ENCODE measurements around the gene DOK4.

DOK4 gene

DNA sequence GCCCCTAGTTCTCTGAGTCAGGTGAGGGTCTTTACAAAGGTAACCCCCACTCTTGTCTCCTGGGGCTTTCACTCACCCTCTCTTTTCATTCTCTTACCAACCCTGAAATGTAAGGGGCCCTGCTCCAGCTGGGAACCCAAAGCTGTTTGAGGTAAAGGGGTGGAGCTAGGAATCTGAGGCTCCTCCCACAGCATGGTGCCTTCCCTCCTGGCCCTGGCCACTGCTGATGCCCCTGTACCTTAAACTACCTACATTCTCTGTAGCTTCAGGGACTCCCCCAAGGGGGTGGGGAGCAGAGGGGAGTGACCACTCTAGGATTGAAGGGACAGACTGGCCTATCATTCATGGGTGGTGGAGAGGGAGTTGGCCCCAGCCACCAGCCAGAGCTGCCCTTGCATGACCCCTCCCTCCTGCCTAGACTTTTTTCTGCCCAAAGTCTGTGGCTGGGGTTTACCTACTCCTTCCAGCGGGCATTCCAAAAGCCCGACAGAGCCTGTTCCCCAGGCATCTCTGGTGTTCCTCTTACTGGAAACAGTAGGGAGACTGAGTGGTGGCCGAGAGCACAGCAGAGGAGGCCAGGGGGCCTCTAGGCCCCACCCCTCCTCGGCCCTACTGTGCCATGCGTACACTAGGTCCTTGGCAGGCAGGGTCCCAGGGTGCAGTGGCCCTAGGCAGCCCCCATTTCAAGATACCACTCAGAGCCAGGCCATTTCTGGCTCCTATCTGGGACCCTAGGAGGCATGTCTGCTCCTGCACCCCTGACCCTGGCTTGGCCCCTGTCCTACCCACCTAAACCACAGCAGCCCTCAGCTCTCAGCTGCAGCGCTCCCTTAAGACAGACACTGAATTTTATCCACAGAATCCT lies 9.5 kb downstream of the DOK4 start:
- no peak for DNase-seq (ENCODE audit: low read depth)

GRCh38 chr16:57475711-57476339 lies 10.5 kb downstream of the DOK4 start:
- peak; percentile 65 for DNase-seq (ENCODE audit: low read depth)

DNA sequence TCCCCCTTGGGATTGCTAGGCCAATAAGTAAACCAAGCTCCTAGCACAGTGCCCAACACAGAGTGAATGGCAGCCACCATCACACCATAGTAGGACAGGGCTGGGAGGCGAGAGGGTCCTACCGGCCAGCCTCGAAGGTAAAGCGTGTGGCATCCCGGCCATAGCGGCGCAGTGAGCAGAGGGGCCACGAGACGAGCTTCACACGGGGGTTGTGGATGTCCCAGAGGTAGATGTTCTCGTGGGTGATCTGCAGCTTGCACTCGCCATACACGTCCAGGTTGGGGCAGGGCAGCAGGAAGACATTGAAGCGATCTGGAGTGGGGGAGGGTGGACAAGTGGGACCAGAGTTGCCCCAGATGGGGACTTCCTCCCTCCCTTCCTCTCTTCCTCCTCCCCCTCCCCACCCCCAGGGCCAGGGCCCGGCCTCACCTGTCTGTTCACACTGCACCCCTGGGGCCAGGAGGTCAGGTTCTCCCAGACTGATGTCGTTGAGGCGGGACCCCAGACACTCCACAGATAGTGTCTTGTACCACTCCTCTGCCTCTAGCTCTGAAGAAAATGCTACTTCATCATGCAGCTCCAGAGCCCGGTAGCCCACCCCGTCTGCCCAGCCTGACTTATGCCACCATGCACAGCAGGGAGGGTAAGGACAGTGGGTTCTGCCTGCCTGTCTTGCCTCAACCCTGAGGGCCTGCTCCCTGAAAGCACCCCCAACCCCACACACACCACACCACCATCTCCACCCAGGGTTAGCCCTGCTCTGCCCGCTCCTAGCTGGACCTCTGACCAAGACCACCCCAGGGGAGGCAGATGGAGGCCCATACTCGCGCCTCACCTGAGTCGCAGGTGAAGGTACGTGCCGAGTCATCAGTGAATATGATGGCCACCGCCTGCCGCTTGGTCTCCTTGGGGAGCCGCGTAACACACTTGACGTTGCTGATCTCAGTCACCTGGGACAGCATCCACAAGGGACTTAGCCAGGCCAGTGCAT lies 11.3 kb downstream of the DOK4 start:
- DNase-seq (ENCODE audit: low read depth): no peak

DNA sequence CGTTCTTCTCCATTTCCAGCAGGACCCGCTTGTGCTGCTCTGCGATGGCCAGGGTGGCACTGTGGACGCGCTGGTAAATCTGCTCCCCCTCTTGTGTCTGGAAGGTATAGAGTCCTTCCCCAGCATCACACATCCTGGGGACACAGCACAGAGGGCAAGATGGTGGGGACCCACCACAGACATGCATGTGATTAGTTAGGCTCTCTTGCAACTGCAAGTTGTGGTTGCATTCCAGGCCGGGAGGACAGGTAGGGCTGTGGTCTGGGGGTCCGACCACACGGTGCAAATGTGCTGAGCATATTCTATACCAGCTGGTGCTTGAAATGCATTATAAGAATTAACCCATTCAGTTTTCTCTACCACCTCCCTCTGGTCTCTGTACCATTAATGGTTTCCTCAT lies 12.4 kb downstream of the DOK4 start:
- DNase-seq (ENCODE audit: low read depth): no peak

GRCh38 chr16:57473176-57473840 lies 13.0 kb downstream of the DOK4 start:
- DNase-seq (ENCODE audit: low read depth): no peak

GRCh38 chr16:57472665-57473060 lies 13.6 kb downstream of the DOK4 start:
- no peak for DNase-seq (ENCODE audit: low read depth)

DNA sequence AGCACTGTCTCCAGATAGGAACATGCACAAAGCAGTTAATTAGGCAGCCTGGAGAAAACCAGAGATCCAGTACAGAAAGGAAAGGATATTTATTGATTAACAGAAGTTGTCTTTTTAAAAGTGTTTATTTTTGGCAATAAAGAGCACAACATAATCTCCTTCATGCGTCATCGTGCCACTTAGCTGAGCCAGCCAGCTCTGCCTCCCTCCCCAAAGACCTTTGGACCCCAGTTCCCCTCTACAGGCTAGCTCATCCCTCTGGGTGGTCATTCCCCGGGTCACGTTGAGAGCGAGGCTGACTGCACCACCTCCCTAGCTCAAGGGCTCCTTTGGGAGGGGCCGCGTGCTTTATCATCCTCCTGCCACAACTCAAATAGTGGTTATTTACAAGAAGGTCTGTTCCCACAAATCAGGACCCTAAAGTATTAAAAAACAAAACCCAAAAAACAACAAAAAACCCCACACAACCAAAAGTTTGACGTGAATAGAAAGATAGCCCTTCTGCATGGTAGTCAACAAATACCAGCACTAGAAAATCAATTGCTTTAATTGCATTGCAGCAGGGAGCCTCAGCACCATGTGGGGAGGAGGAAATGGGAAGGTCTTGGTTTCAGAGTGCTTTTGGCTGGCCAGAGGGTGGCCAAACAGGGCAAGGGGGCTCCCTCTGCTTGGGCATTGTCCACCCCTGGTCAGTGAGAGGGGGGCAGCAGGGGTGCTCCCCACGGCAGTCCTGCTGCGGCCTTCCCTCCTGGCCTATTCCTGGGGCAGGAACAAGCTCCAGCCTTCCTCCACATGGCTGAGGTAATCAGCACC lies 14.2 kb downstream of the DOK4 start:
- DNase-seq (ENCODE audit: low read depth): no peak

DNA sequence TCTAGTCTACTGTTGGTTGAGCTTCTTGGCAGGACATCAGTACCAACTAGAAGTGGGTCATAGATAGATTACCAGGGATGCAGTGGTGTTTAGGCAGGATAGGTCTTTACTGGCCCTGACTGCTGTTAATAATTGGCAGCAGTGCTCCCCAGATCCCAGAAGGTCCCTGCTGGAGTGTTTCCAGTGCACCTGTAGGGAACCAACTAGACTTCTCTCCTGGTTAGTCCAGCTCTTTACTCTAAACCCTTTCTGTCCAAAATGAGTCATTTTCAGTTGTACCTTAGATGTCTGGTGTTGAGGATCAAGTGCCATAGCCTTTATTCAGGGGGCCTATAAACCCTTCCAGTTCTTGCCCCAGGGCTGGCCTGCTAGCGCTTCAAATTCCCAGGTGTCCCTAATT lies 15.1 kb downstream of the DOK4 start:
- DNase-seq (ENCODE audit: low read depth): no peak

DNA sequence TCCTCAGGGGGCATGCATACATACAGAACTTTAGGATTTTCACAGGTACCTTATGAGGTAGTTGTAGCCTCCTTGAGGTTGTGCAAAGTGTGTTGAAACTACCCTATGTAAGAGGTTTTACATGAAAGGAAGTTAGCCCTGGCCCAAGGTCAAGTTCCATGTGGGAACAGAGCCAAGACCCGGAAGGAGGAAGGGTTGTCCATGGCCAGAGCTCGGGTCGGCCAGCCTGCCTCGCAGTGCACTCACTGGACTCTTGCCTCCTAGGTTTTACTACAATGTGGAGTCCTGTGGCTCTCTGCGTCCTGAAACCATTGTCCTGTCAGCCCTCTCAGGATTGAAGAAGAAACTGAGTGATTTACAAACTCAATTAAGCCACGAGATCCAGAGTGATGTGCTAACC lies 15.6 kb downstream of the DOK4 start:
- no peak for DNase-seq (ENCODE audit: low read depth)

- no peak for DNase-seq (ENCODE audit: low read depth)
These were observed 16.3 kb downstream of the DOK4 start for GRCh38 chr16:57469917-57470470.

DNA sequence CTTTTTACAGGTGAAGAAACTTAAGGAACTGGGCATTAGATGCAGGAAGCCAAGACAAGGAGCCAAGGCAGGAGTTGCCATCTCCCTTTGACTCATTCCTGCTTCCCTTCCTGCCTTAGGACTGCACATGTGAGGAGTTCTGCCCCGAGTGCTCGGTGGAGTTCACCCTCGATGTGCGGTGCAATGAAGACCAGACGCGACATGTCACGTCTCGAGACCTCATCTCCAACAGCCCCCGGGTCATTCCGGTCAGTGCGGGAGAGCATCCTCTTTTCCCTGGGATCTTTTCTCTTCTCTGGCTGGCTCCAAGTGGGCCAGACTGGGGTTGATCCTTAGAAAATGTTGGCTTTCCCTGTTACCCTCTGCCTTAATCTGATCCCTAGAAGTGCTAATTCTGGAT lies 17.2 kb downstream of the DOK4 start:
- DNase-seq (ENCODE audit: low read depth): no peak

- DNase-seq (ENCODE audit: low read depth): no peak
These were observed 17.9 kb downstream of the DOK4 start for GRCh38 chr16:57468346-57468745.

GRCh38 chr16:57464523-57464922 lies 21.8 kb downstream of the DOK4 start:
- no peak for DNase-seq (ENCODE audit: low read depth)

- no peak for DNase-seq (ENCODE audit: low read depth)
These were observed 23.3 kb downstream of the DOK4 start for GRCh38 chr16:57462978-57463362.

DNA sequence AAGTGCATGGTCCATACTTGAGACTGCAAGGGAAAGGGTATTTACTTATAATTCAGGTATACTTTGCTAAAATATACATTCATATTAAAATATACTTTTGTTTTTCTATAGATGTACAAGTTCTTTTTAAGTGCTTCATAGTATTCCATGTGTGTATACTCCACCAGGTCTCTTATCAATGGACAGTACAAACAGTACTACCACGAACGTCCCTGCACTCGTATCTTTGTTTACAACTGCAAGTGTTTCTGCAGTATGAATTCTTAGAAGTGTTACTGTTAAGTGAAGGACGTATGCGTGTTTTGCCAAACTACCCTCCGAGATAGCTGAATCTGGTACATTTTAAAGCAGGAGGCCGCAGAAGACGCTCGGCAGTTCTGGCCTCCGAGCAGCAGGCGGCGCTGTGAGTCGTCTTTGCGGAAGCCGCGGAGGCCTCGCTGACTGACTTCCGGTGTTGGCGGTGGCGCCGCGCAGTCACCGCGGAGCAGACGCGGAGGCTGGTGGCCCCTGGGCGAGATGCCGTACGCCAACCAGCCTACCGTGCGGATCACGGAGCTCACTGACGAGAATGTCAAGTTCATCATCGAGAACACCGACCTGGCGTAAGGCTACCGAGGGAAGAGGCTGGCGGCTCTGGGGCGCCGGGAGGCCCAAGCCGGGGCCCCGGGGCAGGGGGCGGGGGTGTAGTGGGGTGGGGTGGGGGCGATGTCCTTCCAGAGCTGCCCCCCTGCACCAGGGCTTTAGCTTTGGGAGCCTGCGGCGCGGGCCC lies 23.9 kb downstream of the DOK4 start, which contains the start of gene POLR2C:
Gene POLR2C (plus strand): TSS at position 471 of the 769 bp plus-strand sequence. CDS start 46 bp downstream, at position 517.
- DNase-seq (ENCODE audit: low read depth): peak; percentile 92

GRCh38 chr16:57452021-57452420 lies 34.3 kb downstream of the DOK4 start:
- no peak for DNase-seq (ENCODE audit: low read depth)

- peak; percentile 86 for DNase-seq (ENCODE audit: low read depth)
These were observed 38.9 kb downstream of the DOK4 start, which contains the start of the genes CIAPIN1 and COQ9 for GRCh38 chr16:57447186-57447962. Gene CIAPIN1 (minus strand): TSS chr16:57447385. CDS start chr16:57440928, 6,457 bp downstream. Gene COQ9 (plus strand): TSS chr16:57447479. CDS start chr16:57447506, 27 bp downstream.

- DNase-seq (ENCODE audit: low read depth): no peak
These were observed 39.6 kb downstream of the DOK4 start for GRCh38 chr16:57446531-57447185.

Data from activated gamma-delta T cell treated with anti-CD3 and anti-CD28 coated beads, Interleukin-2, amount 50 U/mL, for 16 hours (primary cell).